GM23248 (cell line): ENCODE results near the gene WARS2.

Experiments used
- EZH2 ChIP-seq: fragments of 200-600 bp; sonication (generic); IDR thresholded peaks from 2 replicates; pipeline ENCODE4 v1.6.1; 2018; ENCODE audit warnings: antibody characterized with exemption, mild to moderate bottlenecking; ENCODE audit not compliant: insufficient read depth, poor library complexity, severe bottlenecking
- EZH2phosphoT487 ChIP-seq: fragments of 200-600 bp; sonication (generic); IDR thresholded peaks from 2 replicates; pipeline ENCODE4 v1.6.1; 2018; ENCODE audit warnings: antibody characterized with exemption, moderate library complexity, mild to moderate bottlenecking, low read depth; ENCODE audit not compliant: insufficient read depth

- TF ChIP-seq EZH2phosphoT487 = no peak
- no peak for TF ChIP-seq EZH2
These were observed 142.3 kb downstream of the WARS2 start for GRCh38 chr1:118998171-118998570.
